ENCODE results near the gene ZNF423. TPM values are rescaled to one million over a fixed set of nuclear protein-coding genes. Genes with fewer than 3 reads are reported as not detected.
"Not testable (repeated sequence)": the region's sequence is repeated elsewhere in the genome, so short reads cannot be mapped to it uniquely, and the experiment has no call there.

ZNF423 gene
- total RNA-seq, 4 donors from 2014 or later: 0.72 to 5.9 (median 1.1) TPM

DNA sequence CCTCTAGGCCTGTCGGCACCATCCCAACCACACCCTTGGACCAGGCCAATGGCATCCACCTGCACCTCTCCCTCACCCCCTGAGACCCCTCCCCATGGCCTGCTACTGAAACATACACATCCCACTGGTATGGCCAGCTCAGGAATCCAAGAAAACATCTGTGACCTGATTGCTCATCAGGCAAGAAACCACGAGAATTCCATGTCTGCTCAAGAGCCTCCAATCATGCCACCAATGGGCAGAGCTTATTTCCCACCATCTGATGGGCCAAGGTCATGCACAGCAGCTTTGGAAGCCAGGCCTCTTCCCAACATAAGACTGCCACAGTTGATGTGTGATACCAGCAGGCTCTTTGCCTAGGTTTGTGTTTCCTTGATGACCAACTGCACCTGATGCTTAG, 292.2 kb downstream of the ZNF423 start:
- H3K9me3 ChIP-seq: no peaks in the 10 kb centered on the region
- no peaks in the 10 kb centered on the region for H3K36me3 ChIP-seq
- DNase-seq: no peak
- intact Hi-C loops (cut with DNase I): no loop called here
- 88 to 100% methylated on average over 1 to 2 of the region's 2 CpGs for WGBS, 2 donors
- TF ChIP-seq POLR2A (IDR thresholded peaks at IDR 0.05): no peak
- TF ChIP-seq, protein P1, sequence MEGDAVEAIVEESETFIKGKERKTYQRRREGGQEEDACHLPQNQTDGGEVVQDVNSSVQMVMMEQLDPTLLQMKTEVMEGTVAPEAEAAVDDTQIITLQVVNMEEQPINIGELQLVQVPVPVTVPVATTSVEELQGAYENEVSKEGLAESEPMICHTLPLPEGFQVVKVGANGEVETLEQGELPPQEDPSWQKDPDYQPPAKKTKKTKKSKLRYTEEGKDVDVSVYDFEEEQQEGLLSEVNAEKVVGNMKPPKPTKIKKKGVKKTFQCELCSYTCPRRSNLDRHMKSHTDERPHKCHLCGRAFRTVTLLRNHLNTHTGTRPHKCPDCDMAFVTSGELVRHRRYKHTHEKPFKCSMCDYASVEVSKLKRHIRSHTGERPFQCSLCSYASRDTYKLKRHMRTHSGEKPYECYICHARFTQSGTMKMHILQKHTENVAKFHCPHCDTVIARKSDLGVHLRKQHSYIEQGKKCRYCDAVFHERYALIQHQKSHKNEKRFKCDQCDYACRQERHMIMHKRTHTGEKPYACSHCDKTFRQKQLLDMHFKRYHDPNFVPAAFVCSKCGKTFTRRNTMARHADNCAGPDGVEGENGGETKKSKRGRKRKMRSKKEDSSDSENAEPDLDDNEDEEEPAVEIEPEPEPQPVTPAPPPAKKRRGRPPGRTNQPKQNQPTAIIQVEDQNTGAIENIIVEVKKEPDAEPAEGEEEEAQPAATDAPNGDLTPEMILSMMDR (IDR thresholded peaks at IDR 0.05): no peak
- no peak overlapping the region for H3K27ac ChIP-seq
- H3K27me3 ChIP-seq: no peaks in the 10 kb centered on the region
- H3K4me3 ChIP-seq: no peak overlapping the region
- peaks cover 0 to 32% (median 3%) of the 10 kb centered on the region in 3 donors for H3K4me1 ChIP-seq

DNA sequence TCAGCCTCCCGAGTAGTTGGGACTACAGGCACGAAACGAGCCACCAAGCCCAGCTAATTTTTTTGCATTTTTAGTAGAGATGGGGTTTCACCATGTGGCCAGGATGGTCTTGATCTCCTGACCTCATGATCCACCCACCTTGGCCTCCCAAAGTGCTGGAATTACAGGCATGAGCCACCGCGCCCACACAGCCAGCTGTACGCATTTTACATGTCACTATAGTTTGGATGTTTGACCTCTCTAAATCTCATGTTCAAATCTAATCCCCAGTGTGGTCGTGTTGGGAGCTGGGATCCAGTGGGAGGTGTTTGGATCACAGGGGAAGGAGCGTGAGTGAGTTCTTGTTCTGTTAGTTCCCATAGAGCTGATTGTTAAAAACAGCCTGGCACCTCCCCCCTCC, 293.0 kb downstream of the ZNF423 start:
- H3K27ac ChIP-seq; H3K27me3 ChIP-seq; H3K36me3 ChIP-seq; H3K9me3 ChIP-seq; DNase-seq; intact Hi-C loops (cut with DNase I); H3K4me3 ChIP-seq: not testable (repeated sequence)
- H3K4me1 ChIP-seq: peaks cover 0 to 32% (median 3%) of the 10 kb centered on the region in 3 donors
- 74 to 88% methylated on average over 3 to 6 of the region's 8 CpGs for WGBS, 2 donors

DNA sequence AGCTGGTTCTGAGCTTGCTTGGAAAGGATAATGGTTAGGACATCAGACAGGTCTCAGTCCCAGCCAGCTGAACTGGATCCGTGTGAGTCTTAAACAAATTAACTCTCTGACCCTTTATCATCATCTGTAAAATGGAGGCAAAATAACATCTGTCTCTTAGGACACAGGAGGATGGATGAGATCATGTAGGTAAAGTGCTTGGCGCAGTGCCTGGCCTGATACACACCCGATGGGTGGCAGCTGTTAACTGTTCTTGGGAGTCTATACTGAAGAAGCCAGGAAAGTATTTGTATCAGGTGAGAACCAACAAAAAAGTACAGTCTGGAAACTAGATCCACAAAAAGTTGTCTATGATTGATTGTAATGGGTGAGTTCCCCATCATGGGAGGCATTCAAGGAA, 293.7 kb downstream of the ZNF423 start:
- intact Hi-C loops (cut with DNase I): no loop called here
- WGBS, 2 donors: 59 to 80% methylated on average over 3 of the region's 3 CpGs

DNA sequence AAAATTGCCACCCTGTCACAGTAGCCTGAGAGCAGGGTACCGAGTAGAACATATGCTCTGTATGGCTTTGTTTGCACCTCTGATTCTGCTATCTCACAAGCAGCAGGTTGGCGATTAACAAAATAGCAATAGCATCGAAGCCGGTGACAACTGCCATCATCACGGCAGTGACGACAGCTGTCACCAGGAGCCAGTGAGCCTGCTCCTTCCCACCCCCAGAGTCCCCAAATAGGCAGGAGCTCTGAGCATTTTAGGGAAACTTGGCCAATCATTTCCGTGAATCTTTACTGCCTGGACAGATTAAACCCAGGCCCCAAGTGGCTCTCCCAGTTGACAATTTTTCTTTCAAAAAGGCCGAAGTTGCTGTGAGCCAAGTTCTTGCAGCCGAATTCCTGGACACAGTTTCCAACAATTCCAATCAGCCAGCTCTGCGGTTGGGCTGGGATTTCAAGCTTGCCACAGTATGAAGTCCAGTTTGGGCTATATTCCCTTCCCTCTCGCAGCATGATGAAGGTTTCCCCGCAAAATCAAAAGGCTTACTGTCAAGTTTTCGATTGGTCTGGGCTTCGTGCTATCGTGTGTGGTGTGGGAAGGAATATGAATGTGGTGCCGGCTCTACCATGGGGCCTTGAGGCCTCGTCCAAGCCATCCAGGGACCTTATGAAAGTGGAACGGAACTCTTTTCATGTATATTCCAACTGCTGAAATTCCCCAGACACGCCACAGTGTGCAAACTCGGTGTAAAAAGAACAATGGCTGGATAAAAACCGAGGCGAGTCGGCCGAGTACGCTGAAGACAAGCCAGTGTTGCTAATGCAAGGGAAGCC, 295.7 kb downstream of the ZNF423 start:
- intact Hi-C loops (cut with DNase I): no loop called here
- WGBS, 2 donors: 76 to 79% methylated on average over 16 to 21 of the region's 25 CpGs
- Histone ChIP-seq H3K9me3 (no peaks in the 10 kb centered on the region), H3K27ac (peak overlapping the region in 2 of 4 donors; percentile 61 to 63), H3K27me3 (no peaks in the 10 kb centered on the region), H3K4me1 (peaks cover 0 to 18% (median 0%) of the 10 kb centered on the region in 3 donors), H3K36me3 (no peaks in the 10 kb centered on the region), H3K4me3 (peak overlapping the region in 1 of 4 donors; percentile 21)
- TF ChIP-seq POLR2A (IDR thresholded peaks at IDR 0.05): no peak
- TF ChIP-seq, protein P1 (IDR thresholded peaks at IDR 0.05): no peak
- DNase-seq: no peak

More for the DNA sequence above, 293.7 kb downstream of the ZNF423 start:
- H3K4me3 ChIP-seq: no peak overlapping the region
- no peak for DNase-seq
- no peaks in the 10 kb centered on the region for H3K27me3 ChIP-seq
- no peak for TF ChIP-seq POLR2A (IDR thresholded peaks at IDR 0.05)
- TF ChIP-seq, protein P1 (IDR thresholded peaks at IDR 0.05): no peak
- no peaks in the 10 kb centered on the region for H3K36me3 ChIP-seq
- H3K9me3 ChIP-seq: no peaks in the 10 kb centered on the region
- peaks cover 0 to 30% (median 3%) of the 10 kb centered on the region in 3 donors for H3K4me1 ChIP-seq
- H3K27ac ChIP-seq: no peak overlapping the region

DNA sequence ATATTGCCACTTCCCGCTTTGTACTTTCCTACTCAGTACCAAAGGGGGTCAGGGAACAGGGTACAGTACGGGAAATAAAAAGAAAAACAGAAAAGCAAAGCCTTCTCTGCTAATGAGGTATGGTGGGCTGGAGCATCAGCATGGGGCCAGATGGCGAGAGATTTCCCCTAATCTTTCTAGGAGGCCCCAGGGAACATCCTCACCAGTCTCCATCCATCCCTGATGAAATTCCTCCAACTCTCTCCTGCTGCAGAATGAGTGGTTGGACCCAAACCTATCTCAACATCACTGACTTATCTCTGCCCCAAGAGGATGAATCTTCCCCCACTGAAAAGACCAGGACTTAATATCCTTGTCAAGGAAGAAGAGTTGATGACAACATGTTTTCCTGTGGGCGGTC, 296.7 kb downstream of the ZNF423 start:
- no peak overlapping the region for H3K27ac ChIP-seq
- H3K4me3 ChIP-seq: no peak overlapping the region
- 54 to 94% methylated on average over 2 to 4 of the region's 4 CpGs for WGBS, 2 donors
- H3K9me3 ChIP-seq: no peaks in the 10 kb centered on the region
- no peaks in the 10 kb centered on the region for H3K36me3 ChIP-seq
- H3K27me3 ChIP-seq: no peaks in the 10 kb centered on the region
- H3K4me1 ChIP-seq: peaks cover 0 to 9% (median 0%) of the 10 kb centered on the region in 3 donors
- DNase-seq: no peak
- intact Hi-C loops (cut with DNase I): no loop called here
- TF ChIP-seq, protein P1 (IDR thresholded peaks at IDR 0.05): no peak
- TF ChIP-seq POLR2A (IDR thresholded peaks at IDR 0.05): no peak
